Mesenchymal stem cell (in vitro differentiated cells and primary cell): ENCODE measurements around the gene HTD2.
"Not testable (repeated sequence)": the region's sequence is repeated elsewhere in the genome, so short reads cannot be mapped to it uniquely, and the experiment has no call there.

Experiments used
- DNase-seq: peaks from one replicate; pipeline ENCODE4 v3.0.0-alpha.2; 2013
- H2AFZ ChIP-seq: one replicate; pipeline ENCODE4 v1.6.1; 2013; ENCODE audit warnings: low read depth, mild to moderate bottlenecking, control low read depth, inconsistent platforms, low read length, moderate library complexity
- H2AK5ac ChIP-seq: 2 replicates; pipeline ENCODE4 v1.6.1; 2013; ENCODE audit warnings: low read length, moderate library complexity, mild to moderate bottlenecking, inconsistent platforms; ENCODE audit not compliant: severe bottlenecking
- H2BK120ac ChIP-seq: one replicate; pipeline ENCODE4 v1.6.1; 2013; ENCODE audit warnings: low read depth, mild to moderate bottlenecking, inconsistent platforms, low read length, moderate library complexity
- H2BK12ac ChIP-seq, 2 experiments: one replicate each; pipeline ENCODE4 v1.6.1; 2013; ENCODE audit warnings: inconsistent platforms in 2 of 2, low read length in 2 of 2, mild to moderate bottlenecking in 2 of 2, moderate library complexity in 2 of 2, control low read depth in 1 of 2
- H2BK15ac ChIP-seq: one replicate; pipeline ENCODE4 v1.6.1; 2013; ENCODE audit warnings: mild to moderate bottlenecking, low read depth, inconsistent platforms; ENCODE audit not compliant: poor library complexity, severe bottlenecking
- H2BK5ac ChIP-seq: 2 replicates; pipeline ENCODE4 v1.6.1; 2013; ENCODE audit warnings: low read depth, mild to moderate bottlenecking, low read length, control low read depth, inconsistent platforms; ENCODE audit not compliant: poor library complexity, severe bottlenecking
- H3K14ac ChIP-seq, 2 experiments: one replicate each; pipeline ENCODE4 v1.6.1; 2013; ENCODE audit warnings: inconsistent platforms in 2 of 2, low read length in 2 of 2, control low read depth in 1 of 2, mild to moderate bottlenecking in 1 of 2, moderate library complexity in 1 of 2
- H3K18ac ChIP-seq, 2 experiments: one replicate each; pipeline ENCODE4 v1.6.1; 2013; ENCODE audit warnings: inconsistent platforms in 2 of 2, low read length in 2 of 2, control low read depth in 1 of 2, low read depth in 1 of 2, mild to moderate bottlenecking in 1 of 2
- H3K23ac ChIP-seq, 2 experiments: one replicate each; pipeline ENCODE4 v1.6.1; 2013; ENCODE audit warnings: inconsistent platforms in 2 of 2, low read length in 2 of 2, mild to moderate bottlenecking in 2 of 2, moderate library complexity in 2 of 2, control low read depth in 1 of 2
- H3K27ac ChIP-seq: 2 replicates; pipeline ENCODE4 v1.5.1; 2013; ENCODE audit warnings: mild to moderate bottlenecking, moderate library complexity, low read length, control low read depth, inconsistent platforms; ENCODE audit not compliant: poor library complexity, severe bottlenecking
- H3K27me3 ChIP-seq, 2 experiments: 2 replicates each; pipeline versions ENCODE4 v1.6.1 to v1.7.0; 2013; ENCODE audit warnings: low read length in 2 of 2, mild to moderate bottlenecking in 2 of 2, moderate library complexity in 2 of 2, control low read depth in 1 of 2, inconsistent platforms in 1 of 2; ENCODE audit not compliant: control insufficient read depth in 1 of 2, insufficient read depth in 1 of 2
- H3K36me3 ChIP-seq, 2 experiments: 2 replicates each; pipeline versions ENCODE4 v1.6.1 to v1.7.0; 2013; ENCODE audit warnings: low read length in 2 of 2, control low read depth in 1 of 2, inconsistent platforms in 1 of 2, low read depth in 1 of 2, mild to moderate bottlenecking in 1 of 2; ENCODE audit not compliant: insufficient read depth in 2 of 2, control insufficient read depth in 1 of 2
- H3K4ac ChIP-seq, 2 experiments: one replicate each; pipeline ENCODE4 v1.6.1; 2013; ENCODE audit warnings: inconsistent platforms in 2 of 2, low read length in 2 of 2, mild to moderate bottlenecking in 2 of 2, moderate library complexity in 2 of 2, control low read depth in 1 of 2, low read depth in 1 of 2
- H3K4me1 ChIP-seq: 2 replicates; pipeline ENCODE4 v1.6.1; 2013; ENCODE audit warnings: low read depth, low read length, control low read depth; ENCODE audit not compliant: control insufficient read depth, insufficient read depth
- H3K4me2 ChIP-seq: 2 replicates; pipeline ENCODE4 v1.6.1; 2013; ENCODE audit warnings: low read length, mild to moderate bottlenecking, inconsistent platforms; ENCODE audit not compliant: poor library complexity, severe bottlenecking
- H3K4me3 ChIP-seq, 2 experiments: 2 replicates each; pipeline versions ENCODE4 v1.5.1 to v1.7.0; 2013; ENCODE audit warnings: low read length in 2 of 2, mild to moderate bottlenecking in 2 of 2, control low read depth in 1 of 2, low read depth in 1 of 2; ENCODE audit not compliant: insufficient read depth in 1 of 2
- H3K79me1 ChIP-seq: replicated peaks from 2 replicates; pipeline ENCODE4 v1.6.1; 2013; ENCODE audit warnings: mild to moderate bottlenecking, control low read depth, low read length, inconsistent platforms; ENCODE audit not compliant: poor library complexity, severe bottlenecking
- H3K9ac ChIP-seq: 2 replicates; pipeline ENCODE4 v1.7.0; 2013; ENCODE audit warnings: mild to moderate bottlenecking, low read length, moderate library complexity
- H3K9me3 ChIP-seq: 2 replicates; pipeline ENCODE4 v1.7.0; 2013; ENCODE audit warnings: mild to moderate bottlenecking, low read length; ENCODE audit not compliant: control insufficient read depth
- H4K8ac ChIP-seq: one replicate; pipeline ENCODE4 v1.6.1; 2013; ENCODE audit warnings: inconsistent platforms, mild to moderate bottlenecking, low read length, moderate library complexity
- H4K91ac ChIP-seq: one replicate; pipeline ENCODE4 v1.6.1; 2013; ENCODE audit warnings: mild to moderate bottlenecking, low read length, inconsistent platforms
- WGBS: methylation state at CpG from one replicate; pipeline ENCODE4 v1.1.7; 2013; ENCODE audit warnings: mixed read lengths; 5-methylcytosine and 5-hydroxymethylcytosine counted together

The HTD2 gene

DNA sequence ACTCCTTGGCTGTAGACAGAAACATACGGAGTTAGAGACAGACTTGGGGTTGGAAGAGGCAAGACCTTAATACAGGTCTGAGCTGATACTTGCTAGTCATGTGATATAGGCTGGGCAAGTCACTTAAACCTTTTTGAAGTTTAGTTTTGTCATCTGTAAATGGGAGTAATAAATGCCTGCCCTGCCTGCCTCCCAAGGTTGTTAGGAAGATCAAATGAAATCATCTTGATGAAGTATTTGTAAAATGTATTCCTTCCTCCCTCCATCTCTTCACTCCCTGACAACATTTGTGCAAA, 29.3 kb downstream of the HTD2 start:
- Histone ChIP-seq H3K18ac (peak overlapping the region in 1 of 2 experiments; percentile 16), H3K4me1 (peaks cover 10% of the 10 kb centered on the region), H4K91ac (no peak overlapping the region), H3K4me3 (peak overlapping the region in 1 of 2 experiments; percentile 66), H4K8ac (no peak overlapping the region), H3K27me3 (no peaks in the 10 kb centered on the region), H2AK5ac (no peak overlapping the region), H3K27ac (peak overlapping the region; percentile 6), H3K9me3 (no peaks in the 10 kb centered on the region), H2BK5ac (no peak overlapping the region), H3K9ac (peak overlapping the region; percentile 87), H3K36me3 (no peaks in the 10 kb centered on the region), H2BK15ac (no peak overlapping the region), H3K4ac (peak overlapping the region in 1 of 2 experiments; percentile 73), H3K14ac (no peak overlapping the region), H2BK12ac (no peak overlapping the region), H3K23ac (no peak overlapping the region), H2AFZ (no peak overlapping the region), H3K79me1 (peaks cover 3% of the 10 kb centered on the region), H3K4me2 (no peak overlapping the region), H2BK120ac (no peak overlapping the region)
- WGBS, result 54% methylated on average over 1 of the region's 1 CpG
- no peak for DNase-seq

DNA sequence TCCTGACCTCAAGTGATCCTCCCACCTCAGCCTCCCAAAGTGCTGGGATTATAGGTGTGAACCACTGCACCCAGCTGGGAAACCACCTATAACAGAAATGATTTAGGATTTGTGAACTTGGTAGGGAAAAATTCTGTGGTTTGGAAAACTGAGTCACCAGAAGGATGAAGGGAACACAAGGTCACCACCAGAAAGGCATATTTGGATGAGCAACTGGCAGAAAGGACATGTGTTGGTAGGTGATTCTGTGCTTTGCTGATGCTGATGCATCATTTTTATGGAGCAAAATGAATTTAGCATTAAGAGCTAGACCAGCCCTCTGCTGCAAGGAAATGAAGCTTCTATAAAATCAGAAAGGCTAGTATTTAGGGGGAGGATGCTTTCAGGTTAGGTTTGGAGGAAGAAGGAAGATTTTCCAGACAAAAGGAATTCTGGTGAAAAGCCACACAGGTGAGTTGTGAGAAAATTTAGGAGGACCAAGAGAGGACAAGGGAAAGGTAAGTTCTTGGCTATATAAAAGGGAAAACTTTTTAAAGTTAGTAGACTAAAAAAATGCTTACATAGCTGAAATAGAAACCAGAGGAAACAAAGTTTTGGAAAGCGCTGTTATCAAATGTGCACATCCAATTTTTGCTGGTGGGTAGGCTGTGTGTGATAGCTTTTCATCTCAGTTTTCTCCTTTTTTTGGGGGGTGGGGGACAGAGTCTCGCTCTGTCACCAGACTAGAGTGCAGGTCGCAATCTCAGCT, 30.0 kb downstream of the HTD2 start:
- H3K18ac ChIP-seq, result no peak overlapping the region

DNA sequence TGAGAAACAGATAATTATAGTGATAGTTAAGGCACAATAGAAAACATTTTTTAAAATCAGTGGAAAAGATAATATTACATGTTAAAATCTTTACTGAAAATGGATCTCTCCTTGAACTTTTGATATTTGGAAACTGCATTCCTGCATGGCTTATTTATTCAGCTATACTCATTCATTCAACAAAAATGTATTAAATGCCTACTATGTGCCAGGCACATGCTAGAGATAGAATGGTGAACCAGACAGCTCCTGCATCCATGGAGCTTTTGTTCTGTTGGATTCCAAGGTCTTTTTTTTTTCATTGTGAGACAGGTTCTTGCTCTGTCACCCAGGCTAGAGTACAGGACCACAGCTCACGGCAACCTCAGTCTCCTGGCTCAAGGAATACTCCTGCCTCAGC, 30.9 kb downstream of the HTD2 start:
- Histone ChIP-seq H3K14ac (no peak overlapping the region), H4K91ac (no peak overlapping the region), H4K8ac (no peak overlapping the region), H2BK15ac (no peak overlapping the region), H3K23ac (no peak overlapping the region), H3K27me3 (no peaks in the 10 kb centered on the region), H3K4me1 (peaks cover 12% of the 10 kb centered on the region), H2BK12ac (no peak overlapping the region), H2BK120ac (no peak overlapping the region), H2AK5ac (no peak overlapping the region), H3K9ac (no peak overlapping the region), H2AFZ (no peak overlapping the region), H3K4me3 (no peak overlapping the region), H3K9me3 (no peaks in the 10 kb centered on the region), H3K4ac (no peak overlapping the region), H3K79me1 (peaks cover 3% of the 10 kb centered on the region), H3K4me2 (no peak overlapping the region), H3K36me3 (peaks cover 0 to 4% of the 10 kb centered on the region in 2 experiments), H3K18ac (no peak overlapping the region), H3K27ac (no peak overlapping the region), H2BK5ac (no peak overlapping the region)
- WGBS, result 100% methylated on average over 1 of the region's 1 CpG
- DNase-seq, result no peak

More for the DNA sequence above, 30.0 kb downstream of the HTD2 start:
- Histone ChIP-seq H2AFZ (no peak overlapping the region), H4K91ac (no peak overlapping the region), H3K9me3 (no peaks in the 10 kb centered on the region), H2BK5ac (no peak overlapping the region), H3K27ac (no peak overlapping the region), H2BK12ac (no peak overlapping the region), H3K79me1 (peaks cover 3% of the 10 kb centered on the region), H4K8ac (no peak overlapping the region), H2BK120ac (no peak overlapping the region), H3K23ac (no peak overlapping the region), H3K27me3 (no peaks in the 10 kb centered on the region), H3K4me3 (no peak overlapping the region), H2BK15ac (no peak overlapping the region), H3K4ac (no peak overlapping the region), H2AK5ac (no peak overlapping the region), H3K4me2 (no peak overlapping the region), H3K4me1 (peaks cover 13% of the 10 kb centered on the region), H3K36me3 (peaks cover 0 to 4% of the 10 kb centered on the region in 2 experiments), H3K14ac (no peak overlapping the region), H3K9ac (peak overlapping the region; percentile 61)
- 100% methylated on average over 1 of the region's 3 CpGs for WGBS
- peak; percentile 87 for DNase-seq

DNA sequence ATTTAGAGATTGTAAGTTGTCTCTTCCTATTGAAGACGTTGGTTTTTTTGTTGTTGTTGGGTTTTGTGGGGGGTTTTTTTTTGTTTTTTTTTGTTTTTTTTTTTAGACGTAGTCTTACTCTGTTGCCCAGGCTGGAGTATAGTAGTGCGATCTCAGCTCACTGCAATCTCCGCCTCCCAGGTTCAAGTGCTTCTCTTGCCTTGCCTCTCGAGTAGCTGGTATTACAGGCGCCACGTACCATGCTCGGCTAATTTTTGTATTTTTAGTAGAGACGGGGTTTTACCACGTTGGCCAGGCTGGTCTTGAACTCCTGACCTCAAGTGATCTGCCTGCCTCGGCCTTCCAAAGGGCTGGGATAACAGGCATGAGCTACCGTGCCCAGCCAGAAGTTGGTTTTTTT, 32.8 kb downstream of the HTD2 start:
- H3K4me3 ChIP-seq, H4K8ac ChIP-seq, H3K18ac ChIP-seq, H3K27ac ChIP-seq, DNase-seq, H2BK5ac ChIP-seq, H3K9ac ChIP-seq, H3K36me3 ChIP-seq, H2BK120ac ChIP-seq, H3K9me3 ChIP-seq, H3K79me1 ChIP-seq, H3K4ac ChIP-seq, H3K23ac ChIP-seq, H2AK5ac ChIP-seq, H3K14ac ChIP-seq, H3K4me2 ChIP-seq, H4K91ac ChIP-seq, H2AFZ ChIP-seq, H3K27me3 ChIP-seq, H2BK15ac ChIP-seq, H3K4me1 ChIP-seq, H2BK12ac ChIP-seq: not testable (repeated sequence)
- 98% methylated on average over 12 of the region's 12 CpGs for WGBS
